H9 (cell line): ENCODE measurements around the gene E4F1. TPM values are rescaled to one million over a fixed set of nuclear protein-coding genes. Genes with fewer than 3 reads are reported as not detected.

ENCODE experiments used
- DNase-seq: peaks from one replicate; pipeline ENCODE4 v3.0.0-alpha.2; 2017
- H2AFZ ChIP-seq: one replicate; pipeline ENCODE4 v1.6.1; 2013; ENCODE audit warnings: mild to moderate bottlenecking, low read length, control low read depth, moderate library complexity
- H2AK5ac ChIP-seq: 2 replicates; pipeline ENCODE4 v1.6.1; 2013; ENCODE audit warnings: low read length, control low read depth, mixed read lengths; ENCODE audit not compliant: insufficient read length
- H2BK120ac ChIP-seq: one replicate; pipeline ENCODE4 v1.6.1; 2013; ENCODE audit warnings: low read depth, mild to moderate bottlenecking, low read length, control low read depth, inconsistent platforms; ENCODE audit not compliant: poor library complexity, severe bottlenecking
- H2BK12ac ChIP-seq: 2 replicates; pipeline ENCODE4 v1.6.1; 2013; ENCODE audit warnings: low read length, control low read depth, mixed read lengths, low read depth; ENCODE audit not compliant: insufficient read length
- H2BK15ac ChIP-seq: 2 replicates; pipeline ENCODE4 v1.6.1; 2013; ENCODE audit warnings: low read depth, low read length, control low read depth
- H2BK20ac ChIP-seq: one replicate; pipeline ENCODE4 v1.6.1; 2013; ENCODE audit warnings: low read depth, mild to moderate bottlenecking, low read length, control low read depth, inconsistent platforms; ENCODE audit not compliant: poor library complexity, severe bottlenecking
- H2BK5ac ChIP-seq: 2 replicates; pipeline ENCODE4 v1.6.1; 2013; ENCODE audit warnings: low read length, control low read depth, mixed read lengths; ENCODE audit not compliant: insufficient read length
- H3K14ac ChIP-seq: 2 replicates; pipeline ENCODE4 v1.6.1; 2013; ENCODE audit warnings: low read length, control low read depth; ENCODE audit not compliant: insufficient read depth
- H3K18ac ChIP-seq: 2 replicates; pipeline ENCODE4 v1.6.1; 2013; ENCODE audit warnings: low read depth, mild to moderate bottlenecking, mixed read lengths, low read length, control low read depth; ENCODE audit not compliant: insufficient read length
- H3K23ac ChIP-seq: 2 replicates; pipeline ENCODE4 v1.6.1; 2013; ENCODE audit warnings: low read length, control low read depth, mixed read lengths, low read depth; ENCODE audit not compliant: insufficient read length
- H3K23me2 ChIP-seq: 2 replicates; pipeline ENCODE4 v1.6.1; 2013; ENCODE audit warnings: low read depth, mild to moderate bottlenecking, mixed read lengths, low read length, control low read depth; ENCODE audit not compliant: insufficient read length, poor library complexity, severe bottlenecking
- H3K27ac ChIP-seq: 2 replicates; pipeline ENCODE4 v1.5.1; 2013; ENCODE audit warnings: low read length, control low read depth, mixed read lengths, low read depth; ENCODE audit not compliant: insufficient read length
- H3K27me3 ChIP-seq: 2 replicates; pipeline ENCODE4 v1.6.1; 2013; ENCODE audit warnings: low read length, control low read depth, inconsistent platforms; ENCODE audit not compliant: insufficient read depth
- H3K4ac ChIP-seq: 2 replicates; pipeline ENCODE4 v1.6.1; 2013; ENCODE audit warnings: low read depth, mild to moderate bottlenecking, control low read depth, inconsistent platforms, low read length, moderate library complexity
- H3K4me1 ChIP-seq: 2 replicates; pipeline ENCODE4 v1.6.1; 2013; ENCODE audit warnings: low read length, control low read depth, inconsistent platforms; ENCODE audit not compliant: insufficient read depth
- H3K4me2 ChIP-seq: 2 replicates; pipeline ENCODE4 v1.6.1; 2013; ENCODE audit warnings: low read length, control low read depth, mixed read lengths; ENCODE audit not compliant: insufficient read length, insufficient read depth
- H3K56ac ChIP-seq: 2 replicates; pipeline ENCODE4 v1.6.1; 2013; ENCODE audit warnings: low read depth, mild to moderate bottlenecking, mixed read lengths, low read length, control low read depth; ENCODE audit not compliant: insufficient read length
- H3K79me1 ChIP-seq: 2 replicates; pipeline ENCODE4 v1.6.1; 2013; ENCODE audit warnings: low read depth, mild to moderate bottlenecking, moderate library complexity, low read length, control low read depth, inconsistent platforms; ENCODE audit not compliant: insufficient read depth, poor library complexity, severe bottlenecking
- H3K79me2 ChIP-seq: 2 replicates; pipeline ENCODE4 v1.6.1; 2013; ENCODE audit warnings: low read length, control low read depth, inconsistent platforms; ENCODE audit not compliant: insufficient read depth
- H3K9ac ChIP-seq: 2 replicates; pipeline ENCODE4 v1.6.1; 2013; ENCODE audit warnings: low read length, control low read depth, mixed read lengths; ENCODE audit not compliant: insufficient read length; ENCODE audit errors: extremely low read depth
- H3K9me3 ChIP-seq: one replicate; pipeline ENCODE4 v1.6.1; 2013; ENCODE audit warnings: low read depth, low read length, inconsistent platforms; ENCODE audit not compliant: control insufficient read depth
- H3T11ph ChIP-seq: one replicate; pipeline ENCODE4 v1.6.1; 2013; ENCODE audit warnings: mild to moderate bottlenecking, low read length, control low read depth, inconsistent platforms
- H4K20me1 ChIP-seq: one replicate; pipeline ENCODE4 v1.6.1; 2013; ENCODE audit not compliant: control insufficient read depth, insufficient read length, insufficient read depth
- H4K5ac ChIP-seq: 2 replicates; pipeline ENCODE4 v1.6.1; 2013; ENCODE audit warnings: low read depth, mild to moderate bottlenecking, mixed read lengths, low read length, control low read depth; ENCODE audit not compliant: insufficient read length
- H4K8ac ChIP-seq: replicated peaks from 2 replicates; pipeline ENCODE4 v1.6.1; 2013; ENCODE audit warnings: low read length, control low read depth, mixed read lengths, low read depth; ENCODE audit not compliant: insufficient read length
- H4K91ac ChIP-seq: 2 replicates; pipeline ENCODE4 v1.6.1; 2013; ENCODE audit warnings: low read depth, mild to moderate bottlenecking, moderate library complexity, mixed read lengths, low read length, control low read depth; ENCODE audit not compliant: insufficient read length
- H3K27ac Mint-ChIP-seq, 3 experiments: 2 replicates in 2 of 3; 3 replicates in 1 of 3; pipeline ENCODE4 v1.8.0; 2020 to 2021; ENCODE audit warnings: mixed read lengths in 3 of 3, mild to moderate bottlenecking in 1 of 3, moderate library complexity in 1 of 3
- H3K27me3 Mint-ChIP-seq: 2 replicates; pipeline ENCODE4 v1.8.0; 2021; ENCODE audit warnings: low read depth, mild to moderate bottlenecking, moderate library complexity, mixed read lengths
- H3K36me3 Mint-ChIP-seq, 3 experiments: 2 replicates in 2 of 3; 3 replicates in 1 of 3; pipeline ENCODE4 v1.8.0; 2020 to 2021; ENCODE audit warnings: low read depth in 3 of 3, mixed read lengths in 3 of 3; ENCODE audit not compliant: insufficient read depth in 1 of 3
- H3K4me1 Mint-ChIP-seq, 2 experiments: 2 replicates each; pipeline ENCODE4 v1.8.0; 2020; ENCODE audit warnings: mixed read lengths in 2 of 2
- H3K4me3 Mint-ChIP-seq, 2 experiments: 2 replicates in 1 of 2; 3 replicates in 1 of 2; pipeline ENCODE4 v1.8.0; 2020 to 2021; ENCODE audit warnings: mild to moderate bottlenecking in 2 of 2, mixed read lengths in 2 of 2, moderate library complexity in 1 of 2
- H3K9me3 Mint-ChIP-seq, 2 experiments: 2 replicates in 1 of 2; 3 replicates in 1 of 2; pipeline ENCODE4 v1.8.0; 2020; ENCODE audit warnings: mild to moderate bottlenecking in 2 of 2, mixed read lengths in 2 of 2, moderate library complexity in 1 of 2
- WGBS: extraction: QIAGEN DNeasy Blood & Tissue Kit; methylation state at CpG from one replicate; pipeline ENCODE4 v1.1.7; 2013; ENCODE audit warnings: missing lambda C conversion rate, low lambda C conversion rate, mixed read lengths; ENCODE audit not compliant: insufficient read length; ENCODE audit errors: extremely low coverage; 5-methylcytosine and 5-hydroxymethylcytosine counted together
- total RNA-seq: library from RNA; stranded (reverse); gene quantifications from 2 replicates; pipeline ENCODE4 v1.2.1, GENCODE V29; 2021
- TF ChIP-seq, protein P1 (sequence below): fragments of 200-600 bp; sonication (generic); conservative IDR thresholded peaks from 3 replicates; pipeline ENCODE4 v1.8.0; 2021; ENCODE audit warnings: antibody characterized with exemption, mild to moderate bottlenecking

The E4F1 gene
- total RNA-seq, 1 experiment from 2014 or later: 35.9 TPM

DNA sequence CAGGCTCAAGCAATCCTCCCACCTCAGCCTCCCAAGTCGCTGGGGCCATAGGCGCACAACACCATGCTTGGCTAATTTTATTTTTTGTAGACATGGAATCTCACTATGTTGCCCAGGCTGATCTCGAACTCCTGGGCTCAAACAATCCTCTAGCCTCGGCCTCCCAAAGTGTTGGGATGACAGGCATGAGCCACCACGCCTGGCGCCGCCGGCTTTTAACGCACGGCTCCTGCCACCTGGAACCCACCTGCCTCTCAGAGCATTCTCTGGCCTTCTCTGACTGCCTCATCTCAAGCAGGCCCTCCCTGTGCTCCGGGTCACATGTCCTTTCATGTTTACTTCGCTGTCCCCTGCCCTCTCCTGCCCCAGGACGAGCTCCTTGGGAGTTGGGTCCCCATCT is 37.3 kb upstream of the E4F1 start:
- Histone ChIP-seq H2BK120ac (no peak overlapping the region), H4K5ac (no peak overlapping the region), H2BK5ac (no peak overlapping the region), H3T11ph (no peak overlapping the region), H3K9me3 (no peaks in the 10 kb centered on the region), H3K14ac (no peak overlapping the region), H3K4me2 (no peak overlapping the region), H2AFZ (no peak overlapping the region), H3K56ac (no peak overlapping the region), H3K4ac (no peak overlapping the region), H2BK20ac (no peak overlapping the region), H3K79me1 (no peaks in the 10 kb centered on the region), H2AK5ac (no peak overlapping the region), H3K23me2 (no peaks in the 10 kb centered on the region), H3K27me3 (no peaks in the 10 kb centered on the region), H3K4me1 (no peaks in the 10 kb centered on the region), H3K23ac (no peak overlapping the region), H2BK15ac (no peak overlapping the region), H3K9ac (no peak overlapping the region), H3K18ac (no peak overlapping the region), H2BK12ac (no peak overlapping the region), H4K91ac (no peak overlapping the region), H3K79me2 (no peaks in the 10 kb centered on the region), H4K8ac (no peak overlapping the region), H4K20me1 (peaks cover 3% of the 10 kb centered on the region), H3K27ac (no peak overlapping the region)
- TF ChIP-seq, protein P1, sequence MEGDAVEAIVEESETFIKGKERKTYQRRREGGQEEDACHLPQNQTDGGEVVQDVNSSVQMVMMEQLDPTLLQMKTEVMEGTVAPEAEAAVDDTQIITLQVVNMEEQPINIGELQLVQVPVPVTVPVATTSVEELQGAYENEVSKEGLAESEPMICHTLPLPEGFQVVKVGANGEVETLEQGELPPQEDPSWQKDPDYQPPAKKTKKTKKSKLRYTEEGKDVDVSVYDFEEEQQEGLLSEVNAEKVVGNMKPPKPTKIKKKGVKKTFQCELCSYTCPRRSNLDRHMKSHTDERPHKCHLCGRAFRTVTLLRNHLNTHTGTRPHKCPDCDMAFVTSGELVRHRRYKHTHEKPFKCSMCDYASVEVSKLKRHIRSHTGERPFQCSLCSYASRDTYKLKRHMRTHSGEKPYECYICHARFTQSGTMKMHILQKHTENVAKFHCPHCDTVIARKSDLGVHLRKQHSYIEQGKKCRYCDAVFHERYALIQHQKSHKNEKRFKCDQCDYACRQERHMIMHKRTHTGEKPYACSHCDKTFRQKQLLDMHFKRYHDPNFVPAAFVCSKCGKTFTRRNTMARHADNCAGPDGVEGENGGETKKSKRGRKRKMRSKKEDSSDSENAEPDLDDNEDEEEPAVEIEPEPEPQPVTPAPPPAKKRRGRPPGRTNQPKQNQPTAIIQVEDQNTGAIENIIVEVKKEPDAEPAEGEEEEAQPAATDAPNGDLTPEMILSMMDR: no peak
- H3K27me3 Mint-ChIP-seq: no peaks in the 10 kb centered on the region; the same call in 1 of the 2 replicates
- no peaks in the 10 kb centered on the region for H3K9me3 Mint-ChIP-seq
- peaks cover 0 to 9% (median 4%) of the 10 kb centered on the region in 3 experiments; a peak in 3 of 7 replicates for H3K36me3 Mint-ChIP-seq
- no peak for DNase-seq
- no peak overlapping the region for H3K4me3 Mint-ChIP-seq
- H3K27ac Mint-ChIP-seq: no peak overlapping the region; a peak in 1 of 7 replicates
- peaks cover 3 to 9% of the 10 kb centered on the region in 2 experiments for H3K4me1 Mint-ChIP-seq
- no CpG with 5 or more reads among the region's 13 CpGs for WGBS
